HCT116 (cell line): ENCODE measurements around the gene OR8H2. TPM values are rescaled to one million over a fixed set of nuclear protein-coding genes. Genes with fewer than 3 reads are reported as not detected.

Experiments used
- ATAC-seq: fragments of 200-7000 bp; cut with Tn5 transposase; 2 replicates; pipeline ENCODE4 v1.9.1; 2020; ENCODE audit warnings: mild to moderate bottlenecking, moderate library complexity
- Bru-seq: library from RNA; stranded (reverse); fragments of 400-500 nt; gene quantifications from one replicate; lab custom pipeline; 2021; lab: Mats Ljungman, UMichigan
- BruChase-seq, 2 experiments: library from RNA; stranded (reverse); fragments of 400-500 nt; gene quantifications; one replicate each; lab custom pipeline; 2021; lab: Mats Ljungman, UMichigan
- BruUV-seq: library from RNA; stranded (reverse); fragments of 400-500 nt; replicated peaks from 2 replicates; lab custom pipeline; 2021; lab: Mats Ljungman, UMichigan
- CTCF ChIA-PET: fragments of 300-600 bp; sonication (Branson Sonifier 250); formaldehyde crosslinking; loops from one replicate; lab custom pipeline; 2021; ENCODE audit warnings: antibody characterized with exemption; lab: Charles Lee
- POLR2A ChIA-PET: fragments of 300-600, 350-600 bp; sonication (Branson Sonifier 250); formaldehyde crosslinking; loops from one replicate; lab custom pipeline; 2021; ENCODE audit warnings: antibody characterized with exemption; lab: Charles Lee
- RAD21 ChIA-PET, 2 experiments: fragments of 300-600 bp; sonication (Branson Sonifier 250); formaldehyde crosslinking; loops; one replicate each; lab custom pipeline; 2023; ENCODE audit warnings: low total read pairs in 2 of 2; ENCODE audit not compliant: uncharacterized antibody in 2 of 2, unreplicated experiment in 2 of 2, low non-redundant PET in 1 of 2; lab: Charles Lee
- DNase-seq: peaks from one replicate; pipeline ENCODE4 v3.0.0-alpha.2; 2010; ENCODE audit warnings: low read depth, low spot score
- H2AFZ ChIP-seq: fragments of 200-600 bp; shearing (Covaris generic), sonication (generic); 2 replicates; pipeline ENCODE4 v1.6.1; 2017; ENCODE audit warnings: low read depth, mixed run types, mixed read lengths, antibody characterized with exemption, low read length; ENCODE audit not compliant: poor library complexity, severe bottlenecking
- H3K27ac ChIP-seq: 2 replicates; pipeline ENCODE4 v1.5.1; 2012; ENCODE audit warnings: low read depth, low read length
- H3K27me3 ChIP-seq: fragments of 200-600 bp; sonication (generic); 2 replicates; pipeline ENCODE4 v1.6.1; 2016; ENCODE audit warnings: mixed run types, low read length, mixed read lengths; ENCODE audit not compliant: insufficient read depth
- H3K36me3 ChIP-seq, 2 experiments: fragments of 200-500 bp in 1 of 2; fragments of 200-600 bp in 1 of 2; sonication (Bioruptor generic) in 1 of 2; sonication (generic) in 1 of 2; 2 replicates each; pipeline versions ENCODE4 v1.5.1 to v1.6.1; 2014 to 2016; ENCODE audit warnings: low read length in 2 of 2, inconsistent platforms in 1 of 2, mixed read lengths in 1 of 2, mixed run types in 1 of 2; ENCODE audit not compliant: insufficient read depth in 2 of 2, control insufficient read depth in 1 of 2
- H3K4me1 ChIP-seq, 2 experiments: fragments of 200-600 bp in 1 of 2; sonication (generic) in 1 of 2; 2 replicates each; pipeline versions ENCODE4 v1.5.1 to v1.6.1; 2012 to 2017; ENCODE audit warnings: low read length in 2 of 2, inconsistent platforms in 1 of 2, mild to moderate bottlenecking in 1 of 2, mixed read lengths in 1 of 2, mixed run types in 1 of 2, moderate library complexity in 1 of 2; ENCODE audit not compliant: insufficient read depth in 2 of 2, control insufficient read depth in 1 of 2
- H3K4me2 ChIP-seq: fragments of 200-600 bp; sonication (generic); 2 replicates; pipeline ENCODE4 v1.6.1; 2017; ENCODE audit warnings: mixed run types, low read length, mixed read lengths
- H3K4me3 ChIP-seq, 2 experiments: fragments of 200-600 bp in 1 of 2; sonication (generic) in 1 of 2; replicated peaks in 1 of 2; 2 replicates each; pipeline ENCODE4 v1.5.1; 2011 to 2016; ENCODE audit warnings: low read length in 2 of 2, control low read depth in 1 of 2, low read depth in 1 of 2, mild to moderate bottlenecking in 1 of 2, mixed read lengths in 1 of 2, mixed run types in 1 of 2
- H3K79me2 ChIP-seq: fragments of 200-600 bp; sonication (generic); 2 replicates; pipeline ENCODE4 v1.6.1; 2017; ENCODE audit warnings: mild to moderate bottlenecking, mixed run types, low read length, moderate library complexity, mixed read lengths; ENCODE audit not compliant: insufficient read depth
- H3K9ac ChIP-seq: fragments of 200-600 bp; sonication (generic); 2 replicates; pipeline ENCODE4 v1.6.1; 2016; ENCODE audit warnings: low read length, mixed read lengths
- H3K9me2 ChIP-seq: fragments of 200-600 bp; sonication (generic), shearing (Covaris generic); 2 replicates; pipeline ENCODE4 v1.6.1; 2017; ENCODE audit warnings: mixed run types, mild to moderate bottlenecking, moderate library complexity; ENCODE audit not compliant: insufficient read depth
- H3K9me3 ChIP-seq, 2 experiments: fragments of 200-500 bp in 1 of 2; fragments of 200-600 bp in 1 of 2; sonication (Bioruptor generic) in 1 of 2; sonication (generic) in 1 of 2; 2 replicates each; pipeline ENCODE4 v1.6.1; 2014 to 2017; ENCODE audit warnings: low read length in 2 of 2, mixed read lengths in 2 of 2, inconsistent platforms in 1 of 2, low read depth in 1 of 2, mild to moderate bottlenecking in 1 of 2, mixed run types in 1 of 2, moderate library complexity in 1 of 2; ENCODE audit not compliant: control insufficient read depth in 1 of 2, insufficient read depth in 1 of 2
- H4K20me1 ChIP-seq: fragments of 200-600 bp; sonication (generic), shearing (Covaris generic); 2 replicates; pipeline ENCODE4 v1.6.1; 2017; ENCODE audit warnings: mixed run types, mild to moderate bottlenecking, moderate library complexity; ENCODE audit not compliant: insufficient read depth
- CEBPB ChIP-seq: IDR thresholded peaks from 2 replicates; pipeline ENCODE4 v1.6.1; 2012; ENCODE audit warnings: low read depth
- CTCF ChIP-seq, 3 experiments: fragments of 200-600 bp in 1 of 3; sonication (generic) in 1 of 3; IDR thresholded peaks in 2 of 3; conservative IDR thresholded peaks in 1 of 3; 2 replicates each; pipeline ENCODE4 v1.5.1; 2012 to 2017; ENCODE audit warnings: low read depth in 2 of 3, low read length in 2 of 3, antibody characterized with exemption in 1 of 3, borderline replicate concordance in 1 of 3, control low read depth in 1 of 3, mild to moderate bottlenecking in 1 of 3, mixed read lengths in 1 of 3, mixed run types in 1 of 3, moderate library complexity in 1 of 3; ENCODE audit not compliant: insufficient read depth in 1 of 3
- EGR1 ChIP-seq: IDR thresholded peaks from 2 replicates; pipeline ENCODE4 v1.6.1; 2012; ENCODE audit warnings: low read depth
- ELF1 ChIP-seq: IDR thresholded peaks from 2 replicates; pipeline ENCODE4 v1.6.1; 2012; ENCODE audit warnings: low read depth, borderline replicate concordance
- EZH2 ChIP-seq: fragments of 200-600 bp; sonication (generic); IDR thresholded peaks from 2 replicates; pipeline ENCODE4 v1.6.1; 2017; ENCODE audit warnings: antibody characterized with exemption, mixed run types
- FOSL1 ChIP-seq: IDR thresholded peaks from 2 replicates; pipeline ENCODE4 v1.6.1; 2012; ENCODE audit warnings: low read depth
- JUND ChIP-seq: IDR thresholded peaks from 2 replicates; pipeline ENCODE4 v1.6.1; 2012
- POLR2A ChIP-seq: IDR thresholded peaks from 2 replicates; pipeline ENCODE4 v1.7.0; 2011; ENCODE audit warnings: borderline replicate concordance; ENCODE audit not compliant: insufficient read depth, insufficient read length; ENCODE audit errors: extremely low read depth
- POLR2AphosphoS5 ChIP-seq: IDR thresholded peaks from 2 replicates; pipeline ENCODE4 v1.6.1; 2011; ENCODE audit warnings: mild to moderate bottlenecking, low read depth, low read length, moderate library complexity
- RAD21 ChIP-seq: IDR thresholded peaks from 2 replicates; pipeline ENCODE4 v1.6.1; 2012; ENCODE audit warnings: low read depth, mild to moderate bottlenecking
- SP1 ChIP-seq: IDR thresholded peaks from 2 replicates; pipeline ENCODE4 v1.6.1; 2012; ENCODE audit warnings: low read depth
- SRF ChIP-seq: IDR thresholded peaks from 2 replicates; pipeline ENCODE4 v1.6.1; 2012; ENCODE audit warnings: low read depth
- TCF7L2 ChIP-seq: IDR thresholded peaks from 2 replicates; pipeline ENCODE4 v1.7.0; 2011; ENCODE audit warnings: borderline replicate concordance, inconsistent platforms; ENCODE audit not compliant: insufficient read depth, insufficient read length; ENCODE audit errors: extremely low read depth
- YY1 ChIP-seq: IDR thresholded peaks from 2 replicates; pipeline ENCODE4 v1.6.1; 2011; ENCODE audit warnings: low read length, low read depth, moderate library complexity, mild to moderate bottlenecking; ENCODE audit not compliant: insufficient replicate concordance; ENCODE audit errors: extremely low read depth
- ZBTB33 ChIP-seq: IDR thresholded peaks from 2 replicates; pipeline ENCODE4 v1.6.1; 2011; ENCODE audit warnings: mild to moderate bottlenecking, low read length, moderate library complexity; ENCODE audit not compliant: insufficient replicate concordance; ENCODE audit errors: extremely low read depth
- ZFX ChIP-seq: fragments of 450-650 bp; IDR thresholded peaks from 2 replicates; pipeline ENCODE4 v1.6.1; 2017
- intact Hi-C: fragments of 100-400 bp; cut with micrococcal nuclease; formaldehyde crosslinking; loops from 2 replicates; pipeline ENCODE4 v1.10.0; 2022
- long read RNA-seq: library from polyadenylated mRNA; unstranded; transcript quantifications from one replicate; pipeline ENCODE4 v2.0.0, GENCODE V29; 2021; ENCODE audit not compliant: unreplicated experiment
- polyA plus RNA-seq: library from polyadenylated mRNA; unstranded; fragments of >200 nt; gene quantifications from 2 replicates; pipeline ENCODE4 v1.2.1, GENCODE V29; 2012; ENCODE audit warnings: missing spikeins
- total RNA-seq: library from RNA; stranded (reverse); gene quantifications from one replicate; pipeline ENCODE4 v1.2.1, GENCODE V29; 2021; ENCODE audit not compliant: unreplicated experiment
- TF ChIP-seq, protein P1 (sequence below): IDR thresholded peaks from 2 replicates; pipeline ENCODE4 v1.6.1; 2012; ENCODE audit warnings: low read depth
- TF ChIP-seq, protein P2 (sequence below): IDR thresholded peaks from 2 replicates; pipeline ENCODE4 v1.6.1; 2012
- TF ChIP-seq, protein P3 (sequence below): IDR thresholded peaks from 2 replicates; pipeline ENCODE4 v1.6.1; 2012

OR8H2 gene, protein sequence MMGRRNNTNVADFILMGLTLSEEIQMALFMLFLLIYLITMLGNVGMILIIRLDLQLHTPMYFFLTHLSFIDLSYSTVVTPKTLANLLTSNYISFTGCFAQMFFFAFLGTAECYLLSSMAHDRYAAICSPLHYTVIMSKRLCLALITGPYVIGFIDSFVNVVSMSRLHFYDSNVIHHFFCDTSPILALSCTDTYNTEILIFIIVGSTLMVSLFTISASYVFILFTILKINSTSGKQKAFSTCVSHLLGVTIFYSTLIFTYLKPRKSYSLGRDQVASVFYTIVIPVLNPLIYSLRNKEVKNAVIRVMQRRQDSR
- total RNA-seq (not detected), Bru-seq, nascent RNA (not detected), BruChase-seq, experiment 1, labeled RNA remaining after a 6-hour chase (not detected), BruChase-seq, experiment 2, labeled RNA remaining after a 2-hour chase (not detected)
- not detected in 2 replicates for polyA plus RNA-seq
- long read RNA-seq = 0 reads

- Histone ChIP-seq H3K9ac (no peak within 1 kb of the TSS), H3K4me3 (no peak within 1 kb of the TSS), H3K27me3 (no peaks in the 10 kb centered on the region), H3K4me1 (no peaks in the 10 kb centered on the region), H2AFZ (no peak within 1 kb of the TSS), H3K9me2 (no peaks in the 10 kb centered on the region), H3K4me2 (no peak within 1 kb of the TSS), H4K20me1 (no peaks in the 10 kb centered on the region), H3K36me3 (no peaks in the 10 kb centered on the region), H3K79me2 (no peaks in the 10 kb centered on the region), H3K9me3 (peaks cover 3% of the 10 kb centered on the region in 2 experiments; a peak in 1 of 4 replicates), H3K27ac (no peak within 1 kb of the TSS)
- intact Hi-C loops = no loop called here
- ATAC-seq (no peak), DNase-seq (no peak)
- no TSS peak for BruUV-seq
- ChIA-PET RAD21 (no interaction called here), CTCF (no interaction called here), POLR2A (no interaction called here)
- TF ChIP-seq CTCF (IDR thresholded peaks at IDR 0.05 in 2 of 3, conservative IDR thresholded peaks at IDR 0.05 in 1 of 3; ENCODE audit: borderline replicate concordance in 1 of 3, insufficient read depth in 1 of 3, low read depth in 2 of 3, low read length in 2 of 3) (no peak), POLR2AphosphoS5 (no peak), YY1 (no peak), SRF (no peak), TCF7L2 (no peak), CEBPB (no peak), ELF1 (no peak), RAD21 (no peak), EGR1 (no peak), JUND (no peak), EZH2 (no peak), ZBTB33 (no peak), ZFX (no peak), POLR2A (no peak), SP1 (no peak), FOSL1 (no peak)
- TF ChIP-seq, protein P1, sequence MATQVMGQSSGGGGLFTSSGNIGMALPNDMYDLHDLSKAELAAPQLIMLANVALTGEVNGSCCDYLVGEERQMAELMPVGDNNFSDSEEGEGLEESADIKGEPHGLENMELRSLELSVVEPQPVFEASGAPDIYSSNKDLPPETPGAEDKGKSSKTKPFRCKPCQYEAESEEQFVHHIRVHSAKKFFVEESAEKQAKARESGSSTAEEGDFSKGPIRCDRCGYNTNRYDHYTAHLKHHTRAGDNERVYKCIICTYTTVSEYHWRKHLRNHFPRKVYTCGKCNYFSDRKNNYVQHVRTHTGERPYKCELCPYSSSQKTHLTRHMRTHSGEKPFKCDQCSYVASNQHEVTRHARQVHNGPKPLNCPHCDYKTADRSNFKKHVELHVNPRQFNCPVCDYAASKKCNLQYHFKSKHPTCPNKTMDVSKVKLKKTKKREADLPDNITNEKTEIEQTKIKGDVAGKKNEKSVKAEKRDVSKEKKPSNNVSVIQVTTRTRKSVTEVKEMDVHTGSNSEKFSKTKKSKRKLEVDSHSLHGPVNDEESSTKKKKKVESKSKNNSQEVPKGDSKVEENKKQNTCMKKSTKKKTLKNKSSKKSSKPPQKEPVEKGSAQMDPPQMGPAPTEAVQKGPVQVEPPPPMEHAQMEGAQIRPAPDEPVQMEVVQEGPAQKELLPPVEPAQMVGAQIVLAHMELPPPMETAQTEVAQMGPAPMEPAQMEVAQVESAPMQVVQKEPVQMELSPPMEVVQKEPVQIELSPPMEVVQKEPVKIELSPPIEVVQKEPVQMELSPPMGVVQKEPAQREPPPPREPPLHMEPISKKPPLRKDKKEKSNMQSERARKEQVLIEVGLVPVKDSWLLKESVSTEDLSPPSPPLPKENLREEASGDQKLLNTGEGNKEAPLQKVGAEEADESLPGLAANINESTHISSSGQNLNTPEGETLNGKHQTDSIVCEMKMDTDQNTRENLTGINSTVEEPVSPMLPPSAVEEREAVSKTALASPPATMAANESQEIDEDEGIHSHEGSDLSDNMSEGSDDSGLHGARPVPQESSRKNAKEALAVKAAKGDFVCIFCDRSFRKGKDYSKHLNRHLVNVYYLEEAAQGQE = no peak
- TF ChIP-seq, protein P2, sequence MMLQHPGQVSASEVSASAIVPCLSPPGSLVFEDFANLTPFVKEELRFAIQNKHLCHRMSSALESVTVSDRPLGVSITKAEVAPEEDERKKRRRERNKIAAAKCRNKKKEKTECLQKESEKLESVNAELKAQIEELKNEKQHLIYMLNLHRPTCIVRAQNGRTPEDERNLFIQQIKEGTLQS = no peak
- TF ChIP-seq, protein P3, sequence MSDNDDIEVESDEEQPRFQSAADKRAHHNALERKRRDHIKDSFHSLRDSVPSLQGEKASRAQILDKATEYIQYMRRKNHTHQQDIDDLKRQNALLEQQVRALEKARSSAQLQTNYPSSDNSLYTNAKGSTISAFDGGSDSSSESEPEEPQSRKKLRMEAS = no peak
These were observed at the start of gene OR8H2 for GRCh38 chr11:56103210-56103737. Gene OR8H2 (plus strand): TSS chr11:56103687. CDS start chr11:56105043, 1,356 bp downstream.
